ENCODE results near the gene RDH8.

DNA sequence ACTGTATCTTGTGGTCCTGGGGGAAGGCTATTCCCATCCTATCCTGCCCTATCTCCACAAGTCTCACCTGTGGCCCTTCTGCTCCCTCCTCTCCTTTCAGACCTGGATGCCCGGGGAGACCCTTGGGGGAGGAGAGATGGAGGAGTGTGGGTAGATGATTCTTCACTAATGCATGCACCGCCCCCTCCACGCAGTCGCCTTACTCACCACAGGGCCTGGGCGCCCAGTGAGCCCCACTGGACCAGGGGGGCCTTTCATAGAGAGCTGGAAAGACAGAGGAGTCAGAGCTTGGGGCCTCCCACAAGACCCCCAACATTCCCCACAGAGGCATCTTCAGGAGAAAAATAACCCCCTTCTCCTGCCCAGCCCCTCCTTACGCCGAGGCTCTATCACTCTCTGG, 17.3 kb upstream of the RDH8 start:
- TF ChIP-seq, protein P1, sequence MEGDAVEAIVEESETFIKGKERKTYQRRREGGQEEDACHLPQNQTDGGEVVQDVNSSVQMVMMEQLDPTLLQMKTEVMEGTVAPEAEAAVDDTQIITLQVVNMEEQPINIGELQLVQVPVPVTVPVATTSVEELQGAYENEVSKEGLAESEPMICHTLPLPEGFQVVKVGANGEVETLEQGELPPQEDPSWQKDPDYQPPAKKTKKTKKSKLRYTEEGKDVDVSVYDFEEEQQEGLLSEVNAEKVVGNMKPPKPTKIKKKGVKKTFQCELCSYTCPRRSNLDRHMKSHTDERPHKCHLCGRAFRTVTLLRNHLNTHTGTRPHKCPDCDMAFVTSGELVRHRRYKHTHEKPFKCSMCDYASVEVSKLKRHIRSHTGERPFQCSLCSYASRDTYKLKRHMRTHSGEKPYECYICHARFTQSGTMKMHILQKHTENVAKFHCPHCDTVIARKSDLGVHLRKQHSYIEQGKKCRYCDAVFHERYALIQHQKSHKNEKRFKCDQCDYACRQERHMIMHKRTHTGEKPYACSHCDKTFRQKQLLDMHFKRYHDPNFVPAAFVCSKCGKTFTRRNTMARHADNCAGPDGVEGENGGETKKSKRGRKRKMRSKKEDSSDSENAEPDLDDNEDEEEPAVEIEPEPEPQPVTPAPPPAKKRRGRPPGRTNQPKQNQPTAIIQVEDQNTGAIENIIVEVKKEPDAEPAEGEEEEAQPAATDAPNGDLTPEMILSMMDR (conservative IDR thresholded peaks at IDR 0.05; ENCODE audit: low read depth, low read length), result no peak
- TF ChIP-seq EZH2 (IDR thresholded peaks at IDR 0.05; ENCODE audit: borderline replicate concordance, low read depth, low read length, poor library complexity, severe bottlenecking), result no peak
